Measurements from ENCODE around the gene GJA8. TPM values are rescaled to one million over a fixed set of nuclear protein-coding genes. Genes with fewer than 3 reads are reported as not detected.
A peak's percentile ranks its signal among the peaks of the same experiment; 100 is the strongest.
"Not testable (repeated sequence)": the region's sequence is repeated elsewhere in the genome, so short reads cannot be mapped to it uniquely, and the experiment has no call there.

Gene GJA8
- not detected in 2 replicates for total RNA-seq (ENCODE audit: low replicate concordance)

DNA sequence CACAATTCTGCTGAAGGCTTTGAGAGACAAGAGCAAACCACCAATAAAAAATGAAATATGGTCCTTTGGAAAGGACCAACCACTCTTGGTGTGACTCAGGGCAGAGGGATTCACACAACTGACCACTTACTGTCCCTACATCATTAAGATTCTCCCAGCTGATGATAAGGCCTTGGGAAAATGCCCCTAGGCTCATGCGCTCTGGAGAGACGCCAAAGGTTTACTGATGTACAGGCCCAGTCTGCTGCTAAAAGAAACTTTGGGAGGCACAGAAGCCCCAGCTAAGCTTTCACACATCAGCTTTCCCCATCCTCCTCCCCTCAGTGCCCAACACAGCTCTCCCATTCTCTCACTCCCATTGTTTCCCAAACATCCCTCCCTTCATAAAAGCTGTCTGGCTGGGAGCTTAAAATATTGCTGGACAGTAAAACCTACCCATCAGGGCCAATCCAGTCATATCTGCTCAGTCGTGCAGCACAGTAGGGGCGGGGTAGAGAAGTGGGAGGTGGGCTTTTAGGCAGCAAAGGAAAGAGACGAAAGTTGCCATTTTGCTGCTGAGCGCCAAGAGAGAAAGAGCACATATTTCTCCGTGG, at the start of gene GJA8:
Gene GJA8 (plus strand): TSS at position 543 of the 593 bp plus-strand sequence. CDS start 5,161 bp downstream, outside the sequence.
- TF ChIP-seq, protein P1, sequence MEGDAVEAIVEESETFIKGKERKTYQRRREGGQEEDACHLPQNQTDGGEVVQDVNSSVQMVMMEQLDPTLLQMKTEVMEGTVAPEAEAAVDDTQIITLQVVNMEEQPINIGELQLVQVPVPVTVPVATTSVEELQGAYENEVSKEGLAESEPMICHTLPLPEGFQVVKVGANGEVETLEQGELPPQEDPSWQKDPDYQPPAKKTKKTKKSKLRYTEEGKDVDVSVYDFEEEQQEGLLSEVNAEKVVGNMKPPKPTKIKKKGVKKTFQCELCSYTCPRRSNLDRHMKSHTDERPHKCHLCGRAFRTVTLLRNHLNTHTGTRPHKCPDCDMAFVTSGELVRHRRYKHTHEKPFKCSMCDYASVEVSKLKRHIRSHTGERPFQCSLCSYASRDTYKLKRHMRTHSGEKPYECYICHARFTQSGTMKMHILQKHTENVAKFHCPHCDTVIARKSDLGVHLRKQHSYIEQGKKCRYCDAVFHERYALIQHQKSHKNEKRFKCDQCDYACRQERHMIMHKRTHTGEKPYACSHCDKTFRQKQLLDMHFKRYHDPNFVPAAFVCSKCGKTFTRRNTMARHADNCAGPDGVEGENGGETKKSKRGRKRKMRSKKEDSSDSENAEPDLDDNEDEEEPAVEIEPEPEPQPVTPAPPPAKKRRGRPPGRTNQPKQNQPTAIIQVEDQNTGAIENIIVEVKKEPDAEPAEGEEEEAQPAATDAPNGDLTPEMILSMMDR (IDR thresholded peaks at IDR 0.05; ENCODE audit: insufficient read depth, low read length) = no peak
- no peak for DNase-seq (ENCODE audit: low read depth)
- H3K4me3 ChIP-seq (ENCODE audit: low read depth, low read length) = no peak within 1 kb of the TSS

DNA sequence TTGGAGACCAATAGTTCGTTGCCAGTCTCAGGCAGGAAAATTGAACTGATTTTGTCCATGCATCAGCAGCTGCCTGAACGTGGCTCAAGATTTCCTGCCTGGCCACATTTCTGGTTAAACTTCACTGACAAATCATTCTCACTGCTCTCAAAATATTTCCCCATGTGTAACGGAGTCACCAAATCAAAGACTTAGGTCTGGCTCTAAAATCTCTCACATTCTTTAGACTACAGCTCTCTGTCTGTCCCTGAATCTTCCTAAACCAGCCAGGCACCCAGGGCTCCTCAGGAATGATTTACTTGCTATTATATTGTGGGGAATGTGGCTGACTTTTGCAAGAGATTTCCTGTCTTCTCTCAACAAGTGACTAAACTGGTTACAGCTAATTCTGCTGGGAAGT, 49.2 kb upstream of the GJA8 start:
- no peak overlapping the region for H3K4me3 ChIP-seq (ENCODE audit: low read depth, low read length)
- peak; percentile 39 for DNase-seq (ENCODE audit: low read depth)
- TF ChIP-seq, protein P1 (IDR thresholded peaks at IDR 0.05; ENCODE audit: insufficient read depth, low read length) = no peak

DNA sequence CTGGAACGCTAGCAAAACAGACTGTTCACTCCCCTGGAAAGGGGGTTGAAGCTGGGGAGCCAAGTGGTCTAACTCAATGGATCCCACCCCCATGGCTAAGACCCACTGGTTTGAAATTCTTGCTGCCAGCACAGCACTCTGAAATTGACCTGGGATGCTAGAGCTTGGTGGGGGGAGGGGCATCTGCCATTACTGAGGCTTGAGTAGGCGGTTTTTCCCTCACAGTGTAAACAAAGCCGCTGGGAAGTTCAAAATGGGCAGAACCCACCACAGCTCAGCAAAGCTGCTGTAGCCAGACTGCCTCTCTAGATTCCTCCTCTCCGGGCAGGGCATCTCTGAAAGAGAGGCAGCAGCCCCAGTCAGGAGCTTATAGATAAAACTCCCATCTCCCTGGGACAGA, 47.6 kb upstream of the GJA8 start:
- H3K4me3 ChIP-seq (ENCODE audit: low read depth, low read length); DNase-seq (ENCODE audit: low read depth): not testable (repeated sequence)

DNA sequence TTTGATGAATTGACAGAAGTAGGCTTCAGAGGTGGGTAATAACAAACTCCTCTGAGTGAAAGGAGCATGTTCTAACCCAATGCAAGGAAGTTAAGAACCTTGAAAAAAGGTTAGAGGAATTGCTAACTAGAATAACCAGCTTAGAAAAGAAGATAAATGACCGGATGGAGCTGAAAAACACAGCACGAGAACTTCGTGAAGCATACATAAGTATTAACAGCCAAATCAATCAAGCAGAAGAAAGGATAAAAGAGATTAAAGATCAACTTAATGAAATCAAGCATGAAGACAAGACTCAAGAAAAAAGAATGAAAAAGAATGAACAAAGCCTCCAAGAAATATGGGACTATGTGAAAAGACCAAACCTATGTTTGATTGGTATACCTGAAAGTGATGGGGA, 46.6 kb upstream of the GJA8 start:
- DNase-seq (ENCODE audit: low read depth); H3K4me3 ChIP-seq (ENCODE audit: low read depth, low read length): not testable (repeated sequence)

DNA sequence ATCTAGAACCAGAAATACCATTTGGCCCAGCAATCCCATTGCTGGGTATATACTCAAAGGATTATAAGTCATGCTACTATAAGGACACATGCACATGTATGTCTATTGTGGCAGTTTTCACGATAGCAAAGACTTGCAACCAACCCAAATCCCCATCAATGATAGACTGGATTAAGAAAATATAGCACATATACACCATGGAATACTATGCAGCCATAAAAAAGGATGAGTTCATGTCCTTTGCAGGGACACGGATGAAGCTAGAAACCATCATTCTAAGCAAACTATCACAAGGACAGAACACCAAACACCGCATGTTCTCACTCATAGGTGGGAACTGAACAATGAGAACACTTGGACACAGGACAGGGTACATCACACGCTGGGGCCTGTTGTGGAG, 35.4 kb upstream of the GJA8 start:
- DNase-seq (ENCODE audit: low read depth); H3K4me3 ChIP-seq (ENCODE audit: low read depth, low read length): not testable (repeated sequence)

DNA sequence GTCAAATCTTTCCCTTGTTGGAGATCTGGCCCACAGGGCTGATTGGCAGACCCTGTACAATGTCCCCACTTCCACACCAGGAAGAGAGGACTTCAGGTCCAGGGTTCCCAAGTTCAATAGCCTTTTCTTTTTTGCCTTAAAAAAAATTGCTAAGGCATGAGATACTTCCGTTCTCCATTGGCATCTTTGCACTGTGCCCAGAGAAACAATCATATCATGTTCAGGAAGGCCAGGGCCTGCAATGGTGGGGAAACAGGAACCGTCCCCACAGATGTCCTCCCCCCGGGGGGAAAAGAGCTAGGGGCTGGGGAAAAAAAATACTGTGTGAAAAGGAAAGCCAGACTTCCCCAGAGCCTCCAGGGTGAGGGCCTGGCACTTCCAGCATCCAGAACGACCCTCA, 24.6 kb upstream of the GJA8 start:
- TF ChIP-seq, protein P1 (IDR thresholded peaks at IDR 0.05; ENCODE audit: insufficient read depth, low read length) = no peak
- no peak overlapping the region for H3K4me3 ChIP-seq (ENCODE audit: low read depth, low read length)
- DNase-seq (ENCODE audit: low read depth) = no peak

DNA sequence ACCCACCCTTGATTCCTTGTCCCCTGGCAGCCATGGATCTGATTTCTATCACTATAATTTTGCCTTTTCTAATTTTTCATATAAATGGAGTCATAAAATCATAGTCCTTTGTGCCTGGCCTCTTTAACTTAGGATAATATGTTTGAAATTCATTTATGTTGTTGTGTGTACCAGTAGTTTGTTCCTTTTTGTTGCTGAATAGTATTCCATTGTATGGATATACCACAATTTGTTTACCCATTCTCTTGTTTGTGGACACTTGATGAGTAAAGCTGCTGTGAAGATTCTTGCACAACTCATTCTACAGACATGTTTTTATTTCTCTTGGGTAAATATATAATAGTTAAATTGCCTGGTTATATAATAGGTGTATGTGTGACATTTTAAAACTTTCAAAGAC, 22.7 kb upstream of the GJA8 start:
- no peak overlapping the region for H3K4me3 ChIP-seq (ENCODE audit: low read depth, low read length)
- TF ChIP-seq, protein P1 (IDR thresholded peaks at IDR 0.05; ENCODE audit: insufficient read depth, low read length) = no peak
- DNase-seq (ENCODE audit: low read depth) = no peak

DNA sequence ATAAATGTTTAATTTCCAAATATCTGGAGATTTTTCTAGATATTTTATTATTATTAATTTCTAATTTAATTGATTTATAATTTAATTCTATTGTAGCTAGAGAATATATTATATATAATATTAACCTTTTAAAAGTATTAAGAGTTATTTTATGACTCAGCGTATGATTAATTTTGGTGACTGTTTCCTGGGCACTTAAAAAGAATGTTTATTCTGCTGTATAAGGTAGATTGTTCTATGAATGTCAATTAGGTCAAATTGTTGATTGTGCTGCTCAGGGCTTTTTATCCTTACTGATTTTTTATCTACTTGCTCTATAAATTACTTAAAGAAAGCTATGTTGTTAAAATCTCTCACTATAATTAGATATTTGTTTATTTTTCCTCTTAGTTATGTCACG, 20.1 kb upstream of the GJA8 start:
- TF ChIP-seq, protein P1 (IDR thresholded peaks at IDR 0.05; ENCODE audit: insufficient read depth, low read length) = no peak
- DNase-seq (ENCODE audit: low read depth) = no peak

More for the DNA sequence above, 20.1 kb upstream of the GJA8 start:
- H3K4me3 ChIP-seq (ENCODE audit: low read depth, low read length) = no peak overlapping the region
